ENCODE measurements around the gene PHLDB3. TPM values are rescaled to one million over a fixed set of nuclear protein-coding genes. Genes with fewer than 3 reads are reported as not detected.

The PHLDB3 gene
- total RNA-seq, 1 experiment from 2014 or later: 8.5 TPM

- Histone ChIP-seq H2BK12ac (ENCODE audit: insufficient read length, low read depth, low read length) (no peak overlapping the region), H3K27me3 (ENCODE audit: insufficient read depth, low read length) (no peaks in the 10 kb centered on the region), H3K9ac (ENCODE audit: extremely low read depth, insufficient read length, low read length) (no peak overlapping the region), H3K9me3 (ENCODE audit: control insufficient read depth, low read depth, low read length) (no peaks in the 10 kb centered on the region), H3K14ac (ENCODE audit: insufficient read depth, low read length) (no peak overlapping the region), H2AK5ac (ENCODE audit: insufficient read length, low read length) (no peak overlapping the region), H3K4me1 (ENCODE audit: insufficient read depth, low read length) (no peaks in the 10 kb centered on the region), H2AFZ (ENCODE audit: low read length) (no peak overlapping the region), H3T11ph (ENCODE audit: low read length) (no peak overlapping the region), H3K23ac (ENCODE audit: insufficient read length, low read depth, low read length) (no peak overlapping the region), H3K79me1 (ENCODE audit: insufficient read depth, low read depth, low read length, poor library complexity, severe bottlenecking) (no peaks in the 10 kb centered on the region), H2BK15ac (ENCODE audit: low read depth, low read length) (no peak overlapping the region), H3K4ac (ENCODE audit: low read depth, low read length) (no peak overlapping the region), H2BK120ac (ENCODE audit: low read depth, low read length, poor library complexity, severe bottlenecking) (no peak overlapping the region), H4K91ac (ENCODE audit: insufficient read length, low read depth, low read length) (no peak overlapping the region), H3K27ac (ENCODE audit: insufficient read length, low read depth, low read length) (no peak overlapping the region), H4K5ac (ENCODE audit: insufficient read length, low read depth, low read length) (no peak overlapping the region), H3K18ac (ENCODE audit: insufficient read length, low read depth, low read length) (no peak overlapping the region), H4K8ac (replicated peaks; ENCODE audit: insufficient read length, low read depth, low read length) (no peak overlapping the region), H4K20me1 (ENCODE audit: control insufficient read depth, insufficient read depth, insufficient read length) (no peaks in the 10 kb centered on the region), H3K79me2 (ENCODE audit: insufficient read depth, low read length) (no peaks in the 10 kb centered on the region), H2BK20ac (ENCODE audit: low read depth, low read length, poor library complexity, severe bottlenecking) (no peak overlapping the region), H3K4me2 (ENCODE audit: insufficient read depth, insufficient read length, low read length) (no peak overlapping the region), H2BK5ac (ENCODE audit: insufficient read length, low read length) (no peak overlapping the region), H3K56ac (ENCODE audit: insufficient read length, low read depth, low read length) (no peak overlapping the region), H3K23me2 (ENCODE audit: insufficient read length, low read depth, low read length, poor library complexity, severe bottlenecking) (no peaks in the 10 kb centered on the region)
- no peak overlapping the region for H3K27ac Mint-ChIP-seq
- no peak for TF ChIP-seq CTCF (conservative IDR thresholded peaks at IDR 0.05)
- DNase-seq: no peak
- H3K4me1 Mint-ChIP-seq: no peaks in the 10 kb centered on the region
- H3K9me3 Mint-ChIP-seq: peaks cover 6 to 7% of the 10 kb centered on the region in 2 experiments; a peak in 4 of 5 replicates
- H3K36me3 Mint-ChIP-seq (ENCODE audit: insufficient read depth in 1 of 3, low read depth in 3 of 3): peaks cover 43 to 85% (median 81%) of the 10 kb centered on the region in 3 experiments
- H3K27me3 Mint-ChIP-seq (ENCODE audit: low read depth): no peaks in the 10 kb centered on the region; the same call in 1 of the 2 replicates
- WGBS (ENCODE audit: extremely low coverage, insufficient read length, low lambda C conversion rate): no CpG with 5 or more reads among the region's 5 CpGs
- H3K4me3 Mint-ChIP-seq: no peak overlapping the region
These were observed 37.5 kb upstream of the PHLDB3 start for GRCh38 chr19:43541920-43542650.
